PFSK-1 (cell line): Measurements from ENCODE around the gene KMT2D.

Experiments
- FOXP2 ChIP-seq: optimal IDR thresholded peaks from 2 replicates; pipeline ENCODE3; 2011; ENCODE audit warnings: borderline replicate concordance, control low read depth, inconsistent platforms; ENCODE audit not compliant: insufficient read depth; ENCODE audit errors: extremely low read length, extremely low read depth
- POLR2AphosphoS5 ChIP-seq: IDR thresholded peaks from 2 replicates; pipeline ENCODE4 v1.6.1; 2012; ENCODE audit warnings: low read depth, mild to moderate bottlenecking, control low read depth, low read length, moderate library complexity
- SIN3A ChIP-seq: IDR thresholded peaks from 2 replicates; pipeline ENCODE4 v1.6.1; 2012; ENCODE audit warnings: mild to moderate bottlenecking, low read length, moderate library complexity, borderline replicate concordance; ENCODE audit not compliant: insufficient read depth
- TAF1 ChIP-seq: IDR thresholded peaks from 2 replicates; pipeline ENCODE4 v1.6.1; 2012; ENCODE audit warnings: low read length, control low read depth, borderline replicate concordance; ENCODE audit not compliant: insufficient read depth
- TF ChIP-seq, protein P1 (sequence below), 2 experiments: IDR thresholded peaks; 2 replicates each; pipeline versions ENCODE4 v1.6.1 to v1.8.0; 2011 to 2012; ENCODE audit warnings: low read depth in 2 of 2, low read length in 2 of 2, control low read depth in 1 of 2, inconsistent platforms in 1 of 2, mild to moderate bottlenecking in 1 of 2, moderate library complexity in 1 of 2; ENCODE audit not compliant: insufficient read depth in 1 of 2

DNA sequence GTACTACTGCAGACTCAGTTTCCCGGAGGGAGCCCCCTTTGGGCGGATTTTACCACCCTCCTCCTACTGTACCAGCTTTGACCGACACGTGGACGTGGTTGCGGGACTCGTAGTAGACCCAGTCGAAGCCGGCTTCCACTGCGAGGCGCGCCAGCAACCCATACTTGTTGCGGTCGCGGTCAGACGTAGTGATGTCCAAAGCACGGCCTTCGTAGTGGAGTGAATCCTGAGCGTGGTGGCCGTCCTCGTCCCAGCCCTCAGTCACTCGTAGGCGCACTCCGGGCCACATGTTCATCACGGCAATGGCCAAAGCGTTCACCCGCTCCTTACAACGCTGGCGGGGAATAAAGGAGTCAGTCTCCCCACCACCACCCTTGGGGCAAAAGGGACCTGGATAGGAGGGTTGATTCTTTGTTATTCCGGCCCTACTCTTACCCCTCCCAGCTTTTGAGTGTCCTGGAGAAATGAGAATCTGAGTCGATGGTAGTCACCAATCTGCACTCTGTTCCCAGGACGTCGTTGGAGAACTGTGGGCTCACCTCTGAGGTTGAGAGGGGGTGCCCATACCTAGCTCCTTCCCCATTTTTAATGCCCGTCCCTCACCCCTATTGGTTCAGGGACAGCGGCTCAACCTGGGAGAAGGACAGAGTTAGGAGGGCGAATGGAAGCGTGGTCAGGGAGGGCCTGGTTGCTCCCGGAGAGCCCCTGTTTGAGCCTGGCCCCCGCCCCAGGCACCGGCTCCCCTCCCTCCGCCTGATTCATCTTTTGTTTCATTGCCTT, 30.7 kb upstream of the KMT2D start:
- TF ChIP-seq SIN3A: no peak
- no peak for TF ChIP-seq POLR2AphosphoS5
- TF ChIP-seq, protein P1, sequence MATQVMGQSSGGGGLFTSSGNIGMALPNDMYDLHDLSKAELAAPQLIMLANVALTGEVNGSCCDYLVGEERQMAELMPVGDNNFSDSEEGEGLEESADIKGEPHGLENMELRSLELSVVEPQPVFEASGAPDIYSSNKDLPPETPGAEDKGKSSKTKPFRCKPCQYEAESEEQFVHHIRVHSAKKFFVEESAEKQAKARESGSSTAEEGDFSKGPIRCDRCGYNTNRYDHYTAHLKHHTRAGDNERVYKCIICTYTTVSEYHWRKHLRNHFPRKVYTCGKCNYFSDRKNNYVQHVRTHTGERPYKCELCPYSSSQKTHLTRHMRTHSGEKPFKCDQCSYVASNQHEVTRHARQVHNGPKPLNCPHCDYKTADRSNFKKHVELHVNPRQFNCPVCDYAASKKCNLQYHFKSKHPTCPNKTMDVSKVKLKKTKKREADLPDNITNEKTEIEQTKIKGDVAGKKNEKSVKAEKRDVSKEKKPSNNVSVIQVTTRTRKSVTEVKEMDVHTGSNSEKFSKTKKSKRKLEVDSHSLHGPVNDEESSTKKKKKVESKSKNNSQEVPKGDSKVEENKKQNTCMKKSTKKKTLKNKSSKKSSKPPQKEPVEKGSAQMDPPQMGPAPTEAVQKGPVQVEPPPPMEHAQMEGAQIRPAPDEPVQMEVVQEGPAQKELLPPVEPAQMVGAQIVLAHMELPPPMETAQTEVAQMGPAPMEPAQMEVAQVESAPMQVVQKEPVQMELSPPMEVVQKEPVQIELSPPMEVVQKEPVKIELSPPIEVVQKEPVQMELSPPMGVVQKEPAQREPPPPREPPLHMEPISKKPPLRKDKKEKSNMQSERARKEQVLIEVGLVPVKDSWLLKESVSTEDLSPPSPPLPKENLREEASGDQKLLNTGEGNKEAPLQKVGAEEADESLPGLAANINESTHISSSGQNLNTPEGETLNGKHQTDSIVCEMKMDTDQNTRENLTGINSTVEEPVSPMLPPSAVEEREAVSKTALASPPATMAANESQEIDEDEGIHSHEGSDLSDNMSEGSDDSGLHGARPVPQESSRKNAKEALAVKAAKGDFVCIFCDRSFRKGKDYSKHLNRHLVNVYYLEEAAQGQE (IDR thresholded peaks at IDR 0.05; ENCODE audit: insufficient read depth in 1 of 2, low read depth in 2 of 2, low read length in 2 of 2): no peak
- TF ChIP-seq TAF1: no peak
- no peak for TF ChIP-seq FOXP2
